K562 (cell line): ENCODE measurements around the gene UBR7. TPM values are rescaled to one million over a fixed set of nuclear protein-coding genes. Genes with fewer than 3 reads are reported as not detected.

ENCODE experiments used
- ATAC-seq: fragments of 200-7000 bp; cut with Tn5 transposase; 3 replicates; pipeline ENCODE4 v1.9.1; 2020; ENCODE audit warnings: moderate library complexity
- BruUV-seq: library from RNA; stranded (reverse); fragments of 400-500 nt; replicated peaks from 2 replicates; lab custom pipeline; 2021; lab: Mats Ljungman, UMichigan
- CTCF ChIA-PET: fragments of 300-600 bp; formaldehyde crosslinking; extraction: SDS; loops from one replicate; lab custom pipeline; 2021; ENCODE audit warnings: low intra/inter-chr PET ratio; lab: Yijun Ruan, JAX
- POLR2A ChIA-PET: fragments of 300-600, 350-650 bp; sonication (Branson Sonifier 250); formaldehyde crosslinking; extraction: SDS; loops from one replicate; lab custom pipeline; 2021; ENCODE audit warnings: antibody characterized with exemption, inconsistent platforms; lab: Yijun Ruan, JAX
- DNase-seq, 4 experiments: peaks; one replicate each; pipeline versions ENCODE4 v3.0.0 to v3.0.0-alpha.2; 2011 to 2018; ENCODE audit warnings: low spot score in 3 of 4, mixed read lengths in 3 of 4; ENCODE audit errors: extremely low read depth in 1 of 4
- FAIRE-seq: peaks from 2 replicates; lab custom pipeline; 2011; peaks lifted over from hg19 to GRCh38; lab: Jason Lieb, UNC
- H2AFZ ChIP-seq: 2 replicates; pipeline ENCODE4 v1.6.0; 2011; ENCODE audit warnings: low read depth, low read length, control low read depth, inconsistent platforms
- H3K27ac ChIP-seq: fragments of 200-600 bp; 3 replicates; pipeline ENCODE4 v1.8.0; 2011; ENCODE audit warnings: low read depth, mild to moderate bottlenecking, control low read depth, inconsistent platforms, low read length, moderate library complexity, mixed read lengths; ENCODE audit errors: extremely low read depth
- H3K27me3 ChIP-seq, 2 experiments: fragments of 300-600 bp in 1 of 2; 2 replicates in 1 of 2; 3 replicates in 1 of 2; pipeline versions ENCODE4 v1.6.0 to v1.8.0; 2011; ENCODE audit warnings: inconsistent platforms in 2 of 2, low read length in 2 of 2, mild to moderate bottlenecking in 1 of 2, mixed read lengths in 1 of 2, moderate library complexity in 1 of 2; ENCODE audit not compliant: control insufficient read depth in 2 of 2, insufficient read depth in 2 of 2
- H3K36me3 ChIP-seq: fragments of 300-600 bp; 3 replicates; pipeline ENCODE4 v1.8.0; 2011; ENCODE audit warnings: mild to moderate bottlenecking, low read length, inconsistent platforms; ENCODE audit not compliant: control insufficient read depth, insufficient read depth
- H3K4me1 ChIP-seq, 2 experiments: fragments of 200-600 bp in 1 of 2; replicated peaks in 1 of 2; 2 replicates in 1 of 2; 3 replicates in 1 of 2; pipeline versions ENCODE4 v1.5.1 to v1.8.0; 2011; ENCODE audit warnings: inconsistent platforms in 2 of 2, low read length in 2 of 2, mild to moderate bottlenecking in 1 of 2, mixed read lengths in 1 of 2, moderate library complexity in 1 of 2; ENCODE audit not compliant: control insufficient read depth in 2 of 2, insufficient read depth in 2 of 2
- H3K4me2 ChIP-seq: 2 replicates; pipeline ENCODE4 v1.6.1; 2011; ENCODE audit warnings: low read length, control low read depth, inconsistent platforms, mixed read lengths; ENCODE audit not compliant: insufficient read depth
- H3K4me3 ChIP-seq: fragments of 200-600 bp; sonication (generic), shearing (Covaris generic); 2 replicates; pipeline ENCODE4 v1.5.1; 2016; ENCODE audit warnings: control low read depth, inconsistent platforms
- H3K79me2 ChIP-seq: fragments of 200-600 bp; 3 replicates; pipeline ENCODE4 v1.8.0; 2011; ENCODE audit warnings: low read length, inconsistent platforms; ENCODE audit not compliant: control insufficient read depth, insufficient read depth
- H3K9ac ChIP-seq, 2 experiments: 2 replicates each; pipeline versions ENCODE4 v1.6.0 to v1.6.1; 2011; ENCODE audit warnings: low read depth in 2 of 2, low read length in 2 of 2, control low read depth in 1 of 2, inconsistent platforms in 1 of 2, mild to moderate bottlenecking in 1 of 2, mixed read lengths in 1 of 2; ENCODE audit not compliant: insufficient read depth in 1 of 2
- H3K9me1 ChIP-seq: one replicate; pipeline ENCODE4 v1.6.0; 2011; ENCODE audit warnings: inconsistent platforms, mild to moderate bottlenecking, low read length, moderate library complexity; ENCODE audit not compliant: control insufficient read depth, insufficient read depth
- H3K9me3 ChIP-seq: replicated peaks from 2 replicates; pipeline ENCODE4 v1.5.1; 2011; ENCODE audit warnings: low read depth, low read length, inconsistent platforms; ENCODE audit not compliant: control insufficient read depth, insufficient read depth
- H4K20me1 ChIP-seq: replicated peaks from 2 replicates; pipeline ENCODE4 v1.6.1; 2011; ENCODE audit warnings: low read length, inconsistent platforms, mixed read lengths; ENCODE audit not compliant: control insufficient read depth, insufficient read depth
- BRF1 ChIP-seq: IDR thresholded peaks from 3 replicates; pipeline ENCODE4 v1.6.1; 2011; ENCODE audit warnings: borderline replicate concordance, mild to moderate bottlenecking; ENCODE audit not compliant: insufficient read length; ENCODE audit errors: extremely low read depth
- FOXM1 ChIP-seq, 2 experiments: fragments of 450-650 bp in 1 of 2; sonication (generic) in 1 of 2; formaldehyde crosslinking in 1 of 2; IDR thresholded peaks; 2 replicates each; pipeline versions ENCODE4 v1.6.1 to v1.9.0; 2017 to 2022; ENCODE audit warnings: low read depth in 2 of 2, mild to moderate bottlenecking in 2 of 2, missing genetic modification reagents in 1 of 2, moderate library complexity in 1 of 2
- GATAD2A ChIP-seq: fragments of 450-650 bp; IDR thresholded peaks from 2 replicates; pipeline ENCODE4 v1.6.1; 2017
- HDAC1 ChIP-seq, 2 experiments: fragments of 450-650 bp; IDR thresholded peaks; 2 replicates each; pipeline ENCODE4 v1.6.1; 2016 to 2017; ENCODE audit warnings: inconsistent platforms in 1 of 2, mild to moderate bottlenecking in 1 of 2, moderate library complexity in 1 of 2
- KLF13 ChIP-seq: fragments of 450-650 bp; IDR thresholded peaks from 2 replicates; pipeline ENCODE4 v1.6.1; 2016; ENCODE audit warnings: missing genetic modification characterization, low read depth, mild to moderate bottlenecking, missing compliant biosample characterization, moderate library complexity, borderline replicate concordance
- NR4A1 ChIP-seq, 2 experiments: fragments of 250-450 bp in 1 of 2; fragments of 450-650 bp in 1 of 2; sonication (Bioruptor Pico) in 1 of 2; IDR thresholded peaks; 2 replicates each; pipeline versions ENCODE4 v1.4.0 to v1.6.1; 2016 to 2020; ENCODE audit warnings: mild to moderate bottlenecking in 2 of 2, missing compliant biosample characterization in 1 of 2, missing genetic modification characterization in 1 of 2, moderate library complexity in 1 of 2
- SLC30A9 ChIP-seq: fragments of 250-450 bp; sonication (Bioruptor Pico); IDR thresholded peaks from 2 replicates; pipeline ENCODE4 v1.8.0; 2022; ENCODE audit warnings: mild to moderate bottlenecking, moderate library complexity
- WGBS: fragments of 100-300 bp; shearing (Covaris generic); methylation state at CpG from one replicate; pipeline ENCODE4 v1.1.6; 2016; ENCODE audit warnings: low coverage, mixed read lengths; ENCODE audit not compliant: insufficient coverage; ENCODE audit errors: missing lambda C conversion rate; 5-methylcytosine and 5-hydroxymethylcytosine counted together
- in situ Hi-C: fragments of 300-500 bp; cut with MboI; formaldehyde crosslinking; loops from 4 replicates; pipeline ENCODE4 v1.15.0; 2018; ENCODE audit warnings: inconsistent platforms, mixed read lengths
- intact Hi-C: fragments of 100-400 bp; cut with micrococcal nuclease; formaldehyde crosslinking; loops from 2 replicates; pipeline ENCODE4 v1.14.2; 2022
- polyA plus RNA-seq, 8 experiments: library from polyadenylated mRNA; depleted of rRNA in 4 of 8; stranded (reverse) in 5 of 8; unstranded in 3 of 8; fragments of >200 nt; fragmentation: Nextera tagmentation in 2 of 8; fragmentation: Illumina TruSeq in 1 of 8; extraction: Ambion mirVana in 2 of 8; extraction: Trizol in 1 of 8; gene quantifications; 2 replicates each; pipeline versions ENCODE4 v1.2.1 to v1.2.3, GENCODE V29; 2011 to 2014; ENCODE audit warnings: inconsistent platforms in 1 of 8, missing spikeins in 1 of 8
- total RNA-seq, 7 experiments: library from RNA; depleted of rRNA in 6 of 7; stranded (reverse); fragments of >200 nt in 6 of 7; fragmentation: Illumina TruSeq in 2 of 7; extraction: Trizol in 2 of 7; gene quantifications; 2 replicates each; pipeline versions ENCODE4 v1.2.1 to v1.2.3, GENCODE V29; 2011 to 2021; ENCODE audit warnings: low replicate concordance in 1 of 7
- TF ChIP-seq, protein P1 (sequence below), 2 experiments: fragments of 450-650 bp; conservative IDR thresholded peaks; 2 replicates each; pipeline ENCODE4 v1.6.1; 2017; ENCODE audit warnings: mild to moderate bottlenecking in 2 of 2, moderate library complexity in 2 of 2
- TF ChIP-seq, protein P2 (sequence below): fragments of 450-650 bp; IDR thresholded peaks from 2 replicates; pipeline ENCODE4 v1.6.1; 2017; ENCODE audit warnings: mild to moderate bottlenecking, moderate library complexity
- TF ChIP-seq, protein P3 (sequence below): fragments of 250-450 bp; sonication (Bioruptor Pico); IDR thresholded peaks from 2 replicates; pipeline ENCODE4 v1.4.0; 2020
- TF ChIP-seq, protein P4 (sequence below), 2 experiments: fragments of 450-650 bp in 1 of 2; IDR thresholded peaks; 2 replicates each; pipeline ENCODE4 v1.6.1; 2011 to 2017; ENCODE audit warnings: low read depth in 2 of 2, antibody characterized with exemption in 1 of 2, borderline replicate concordance in 1 of 2, low read length in 1 of 2, mild to moderate bottlenecking in 1 of 2, mixed read lengths in 1 of 2; ENCODE audit not compliant: control insufficient read depth in 1 of 2

UBR7 gene
- total and polyA plus RNA-seq, 9 of the 15 experiments (the other 6 are each of a cell fraction or from before 2014, with no cell fraction given), result 12.5 to 63.0 (median 34.4) TPM

DNA sequence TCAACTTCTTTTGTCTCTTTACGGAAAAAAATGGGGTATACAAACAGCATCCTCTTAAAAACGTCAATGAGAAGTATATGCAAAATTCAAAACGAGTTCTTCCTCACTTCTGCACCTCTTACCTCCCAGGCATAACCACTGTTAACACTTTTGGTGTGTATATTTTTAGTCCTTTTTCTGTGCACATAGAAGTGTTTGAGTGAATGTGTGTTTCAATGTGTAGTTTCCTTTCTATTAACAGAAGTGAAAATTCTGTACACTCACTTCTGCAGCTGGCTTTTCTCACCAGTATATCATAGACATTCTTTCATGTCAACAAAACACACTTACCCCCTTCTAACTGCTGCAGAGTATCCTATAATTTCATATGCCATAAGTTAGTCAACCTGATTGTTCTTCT, 5.4 kb downstream of the UBR7 start:
- Histone ChIP-seq H3K79me2 (peaks cover 23% of the 10 kb centered on the region), H3K9me1 (peaks cover 4% of the 10 kb centered on the region), H3K4me3 (no peak overlapping the region), H3K9ac (no peak overlapping the region), H3K4me1 (peaks cover 0 to 5% of the 10 kb centered on the region in 2 experiments; a peak in 3 of 5 replicates), H4K20me1 (0 out of 2 replicates have a peak, but pooled peaks cover 3% of the 10 kb centered on the region), H3K27me3 (no peaks in the 10 kb centered on the region), H3K4me2 (no peak overlapping the region), H3K27ac (no peak overlapping the region), H3K9me3 (no peaks in the 10 kb centered on the region), H2AFZ (no peak overlapping the region), H3K36me3 (peaks cover 52% of the 10 kb centered on the region)
- BruUV-seq, result no TSS peak
- no peak for FAIRE-seq
- no peak for ATAC-seq
- 44% methylated on average over 3 of the region's 3 CpGs for WGBS
- TF ChIP-seq, protein P1, sequence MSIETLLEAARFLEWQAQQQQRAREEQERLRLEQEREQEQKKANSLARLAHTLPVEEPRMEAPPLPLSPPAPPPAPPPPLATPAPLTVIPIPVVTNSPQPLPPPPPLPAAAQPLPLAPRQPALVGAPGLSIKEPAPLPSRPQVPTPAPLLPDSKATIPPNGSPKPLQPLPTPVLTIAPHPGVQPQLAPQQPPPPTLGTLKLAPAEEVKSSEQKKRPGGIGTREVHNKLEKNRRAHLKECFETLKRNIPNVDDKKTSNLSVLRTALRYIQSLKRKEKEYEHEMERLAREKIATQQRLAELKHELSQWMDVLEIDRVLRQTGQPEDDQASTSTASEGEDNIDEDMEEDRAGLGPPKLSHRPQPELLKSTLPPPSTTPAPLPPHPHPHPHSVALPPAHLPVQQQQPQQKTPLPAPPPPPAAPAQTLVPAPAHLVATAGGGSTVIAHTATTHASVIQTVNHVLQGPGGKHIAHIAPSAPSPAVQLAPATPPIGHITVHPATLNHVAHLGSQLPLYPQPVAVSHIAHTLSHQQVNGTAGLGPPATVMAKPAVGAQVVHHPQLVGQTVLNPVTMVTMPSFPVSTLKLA (conservative IDR thresholded peaks at IDR 0.05), result no peak
- TF ChIP-seq, protein P2, sequence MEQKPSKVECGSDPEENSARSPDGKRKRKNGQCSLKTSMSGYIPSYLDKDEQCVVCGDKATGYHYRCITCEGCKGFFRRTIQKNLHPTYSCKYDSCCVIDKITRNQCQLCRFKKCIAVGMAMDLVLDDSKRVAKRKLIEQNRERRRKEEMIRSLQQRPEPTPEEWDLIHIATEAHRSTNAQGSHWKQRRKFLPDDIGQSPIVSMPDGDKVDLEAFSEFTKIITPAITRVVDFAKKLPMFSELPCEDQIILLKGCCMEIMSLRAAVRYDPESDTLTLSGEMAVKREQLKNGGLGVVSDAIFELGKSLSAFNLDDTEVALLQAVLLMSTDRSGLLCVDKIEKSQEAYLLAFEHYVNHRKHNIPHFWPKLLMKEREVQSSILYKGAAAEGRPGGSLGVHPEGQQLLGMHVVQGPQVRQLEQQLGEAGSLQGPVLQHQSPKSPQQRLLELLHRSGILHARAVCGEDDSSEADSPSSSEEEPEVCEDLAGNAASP, result no peak
- TF ChIP-seq GATAD2A (no peak), SLC30A9 (CRISPR knock-in tag) (no peak), FOXM1 (IDR thresholded peaks at IDR 0.05; ENCODE audit: low read depth) (no peak), FOXM1 (CRISPR knock-in tag; IDR thresholded peaks at IDR 0.05; ENCODE audit: low read depth) (no peak), KLF13 (tag) (no peak), HDAC1 (IDR thresholded peaks at IDR 0.05) (no peak), NR4A1 (CRISPR knock-in tag; IDR thresholded peaks at IDR 0.05) (no peak), NR4A1 (tag; IDR thresholded peaks at IDR 0.05) (no peak), BRF1 (no peak)
- TF ChIP-seq, protein P3, sequence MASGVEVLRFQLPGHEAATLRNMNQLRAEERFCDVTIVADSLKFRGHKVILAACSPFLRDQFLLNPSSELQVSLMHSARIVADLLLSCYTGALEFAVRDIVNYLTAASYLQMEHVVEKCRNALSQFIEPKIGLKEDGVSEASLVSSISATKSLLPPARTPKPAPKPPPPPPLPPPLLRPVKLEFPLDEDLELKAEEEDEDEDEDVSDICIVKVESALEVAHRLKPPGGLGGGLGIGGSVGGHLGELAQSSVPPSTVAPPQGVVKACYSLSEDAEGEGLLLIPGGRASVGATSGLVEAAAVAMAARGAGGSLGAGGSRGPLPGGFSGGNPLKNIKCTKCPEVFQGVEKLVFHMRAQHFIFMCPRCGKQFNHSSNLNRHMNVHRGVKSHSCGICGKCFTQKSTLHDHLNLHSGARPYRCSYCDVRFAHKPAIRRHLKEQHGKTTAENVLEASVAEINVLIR, result no peak
- TF ChIP-seq, protein P4, sequence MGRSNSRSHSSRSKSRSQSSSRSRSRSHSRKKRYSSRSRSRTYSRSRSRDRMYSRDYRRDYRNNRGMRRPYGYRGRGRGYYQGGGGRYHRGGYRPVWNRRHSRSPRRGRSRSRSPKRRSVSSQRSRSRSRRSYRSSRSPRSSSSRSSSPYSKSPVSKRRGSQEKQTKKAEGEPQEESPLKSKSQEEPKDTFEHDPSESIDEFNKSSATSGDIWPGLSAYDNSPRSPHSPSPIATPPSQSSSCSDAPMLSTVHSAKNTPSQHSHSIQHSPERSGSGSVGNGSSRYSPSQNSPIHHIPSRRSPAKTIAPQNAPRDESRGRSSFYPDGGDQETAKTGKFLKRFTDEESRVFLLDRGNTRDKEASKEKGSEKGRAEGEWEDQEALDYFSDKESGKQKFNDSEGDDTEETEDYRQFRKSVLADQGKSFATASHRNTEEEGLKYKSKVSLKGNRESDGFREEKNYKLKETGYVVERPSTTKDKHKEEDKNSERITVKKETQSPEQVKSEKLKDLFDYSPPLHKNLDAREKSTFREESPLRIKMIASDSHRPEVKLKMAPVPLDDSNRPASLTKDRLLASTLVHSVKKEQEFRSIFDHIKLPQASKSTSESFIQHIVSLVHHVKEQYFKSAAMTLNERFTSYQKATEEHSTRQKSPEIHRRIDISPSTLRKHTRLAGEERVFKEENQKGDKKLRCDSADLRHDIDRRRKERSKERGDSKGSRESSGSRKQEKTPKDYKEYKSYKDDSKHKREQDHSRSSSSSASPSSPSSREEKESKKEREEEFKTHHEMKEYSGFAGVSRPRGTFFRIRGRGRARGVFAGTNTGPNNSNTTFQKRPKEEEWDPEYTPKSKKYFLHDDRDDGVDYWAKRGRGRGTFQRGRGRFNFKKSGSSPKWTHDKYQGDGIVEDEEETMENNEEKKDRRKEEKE (IDR thresholded peaks at IDR 0.05; ENCODE audit: borderline replicate concordance in 1 of 2, control insufficient read depth in 1 of 2, low read depth in 2 of 2, low read length in 1 of 2), result no peak
- DNase-seq, result no peak
- in situ Hi-C loops, result no loop called here
- POLR2A ChIA-PET, result no interaction called here
- CTCF ChIA-PET, result no interaction called here
- intact Hi-C loops, result no loop called here
